K562 (cell line): ENCODE results near the gene TTBK1. TPM values are rescaled to one million over a fixed set of nuclear protein-coding genes. Genes with fewer than 3 reads are reported as not detected.

Source experiments
- CBX2 ChIP-seq: fragments of 200-600 bp; sonication (generic); IDR thresholded peaks from one replicate; pipeline ENCODE4 v1.6.1; 2012; ENCODE audit warnings: mild to moderate bottlenecking, low read length, inconsistent platforms; ENCODE audit not compliant: insufficient read depth, poor library complexity, severe bottlenecking
- E2F3 ChIP-seq: fragments of 250-450 bp; sonication (Bioruptor Pico); IDR thresholded peaks from 2 replicates; pipeline ENCODE4 v1.4.0; 2020; ENCODE audit warnings: mild to moderate bottlenecking
- ELF1 ChIP-seq: fragments of 200-800 bp; sonication (Bioruptor generic); IDR thresholded peaks from 2 replicates; pipeline ENCODE4 v1.6.1; 2016; ENCODE audit warnings: missing genetic modification characterization, missing compliant biosample characterization
- FOXK2 ChIP-seq, 2 experiments: fragments of 450-650 bp; IDR thresholded peaks in 1 of 2; conservative IDR thresholded peaks in 1 of 2; 2 replicates each; pipeline ENCODE4 v1.6.1; 2016; ENCODE audit warnings: low read depth in 2 of 2, mild to moderate bottlenecking in 1 of 2
- FOXO4 ChIP-seq: fragments of 450-650 bp; formaldehyde crosslinking; IDR thresholded peaks from 2 replicates; pipeline ENCODE4 v1.4.0; 2020; ENCODE audit warnings: mild to moderate bottlenecking, moderate library complexity
- GTF2E2 ChIP-seq: fragments of 200-800 bp; sonication (Bioruptor generic); IDR thresholded peaks from 2 replicates; pipeline ENCODE4 v1.6.1; 2016; ENCODE audit warnings: missing genetic modification characterization, missing compliant biosample characterization
- ID3 ChIP-seq, 2 experiments: fragments of 250-450 bp in 1 of 2; fragments of 450-650 bp in 1 of 2; sonication (Bioruptor Pico) in 1 of 2; IDR thresholded peaks; 2 replicates each; pipeline versions ENCODE4 v1.6.1 to v1.8.0; 2016 to 2021; ENCODE audit warnings: mild to moderate bottlenecking in 2 of 2, moderate library complexity in 2 of 2, missing compliant biosample characterization in 1 of 2, missing genetic modification characterization in 1 of 2
- KDM4B ChIP-seq, 2 experiments: fragments of 450-650 bp in 1 of 2; sonication (generic) in 1 of 2; IDR thresholded peaks; 2 replicates each; pipeline ENCODE4 v1.6.1; 2016 to 2017; ENCODE audit warnings: borderline replicate concordance in 2 of 2, antibody characterized with exemption in 1 of 2, low read depth in 1 of 2, mild to moderate bottlenecking in 1 of 2
- MNT ChIP-seq, 2 experiments: fragments of 450-650 bp; conservative IDR thresholded peaks; 2 replicates each; pipeline ENCODE4 v1.6.1; 2017; ENCODE audit warnings: mild to moderate bottlenecking in 2 of 2, moderate library complexity in 2 of 2
- MYC ChIP-seq, 2 experiments: fragments of 250-450 bp in 1 of 2; sonication (Bioruptor Pico) in 1 of 2; IDR thresholded peaks; 2 replicates each; pipeline versions ENCODE4 v1.5.1 to v1.6.1; 2012 to 2021; ENCODE audit warnings: low read depth in 2 of 2, borderline replicate concordance in 1 of 2, improper control_type of control experiment in 1 of 2, low read length in 1 of 2, mild to moderate bottlenecking in 1 of 2, moderate library complexity in 1 of 2
- SMARCA4 ChIP-seq: fragments of 450-650 bp; IDR thresholded peaks from 2 replicates; pipeline ENCODE4 v1.6.1; 2016
- TCF3 ChIP-seq: sonication (generic); formaldehyde crosslinking; IDR thresholded peaks from 2 replicates; pipeline ENCODE4 v1.4.0; 2020; ENCODE audit warnings: mild to moderate bottlenecking, missing genetic modification reagents
- TRIM24 ChIP-seq, 2 experiments: fragments of 450-650 bp; IDR thresholded peaks; 2 replicates each; pipeline ENCODE4 v1.6.1; 2016
- USF2 ChIP-seq: sonication (generic); formaldehyde crosslinking; IDR thresholded peaks from 2 replicates; pipeline ENCODE4 v1.5.0; 2020; ENCODE audit warnings: missing genetic modification reagents
- XRCC5 ChIP-seq: fragments of 200-400 bp; formaldehyde crosslinking; IDR thresholded peaks from 2 replicates; pipeline ENCODE4 v1.6.1; 2017; ENCODE audit warnings: low read depth, mild to moderate bottlenecking, low read length
- ZBTB11 ChIP-seq, 3 experiments: fragments of 200-800 bp in 1 of 3; fragments of 250-450 bp in 1 of 3; fragments of 450-650 bp in 1 of 3; sonication (Bioruptor Pico) in 1 of 3; sonication (Bioruptor generic) in 1 of 3; formaldehyde crosslinking in 1 of 3; IDR thresholded peaks; 2 replicates each; pipeline versions ENCODE4 v1.6.1 to v1.8.0; 2016 to 2022; ENCODE audit warnings: mild to moderate bottlenecking in 2 of 3, missing genetic modification characterization in 2 of 3, missing compliant biosample characterization in 1 of 3, moderate library complexity in 1 of 3
- polyA plus RNA-seq, 8 experiments: library from polyadenylated mRNA; depleted of rRNA in 4 of 8; stranded (reverse) in 5 of 8; unstranded in 3 of 8; fragments of >200 nt; fragmentation: Nextera tagmentation in 2 of 8; fragmentation: Illumina TruSeq in 1 of 8; extraction: Ambion mirVana in 2 of 8; extraction: Trizol in 1 of 8; gene quantifications; 2 replicates each; pipeline versions ENCODE4 v1.2.1 to v1.2.3, GENCODE V29; 2011 to 2014; ENCODE audit warnings: inconsistent platforms in 1 of 8, missing spikeins in 1 of 8
- total RNA-seq, 7 experiments: library from RNA; depleted of rRNA in 6 of 7; stranded (reverse); fragments of >200 nt in 6 of 7; fragmentation: Illumina TruSeq in 2 of 7; extraction: Trizol in 2 of 7; gene quantifications; 2 replicates each; pipeline versions ENCODE4 v1.2.1 to v1.2.3, GENCODE V29; 2011 to 2021; ENCODE audit warnings: low replicate concordance in 1 of 7

TTBK1 gene
- total and polyA plus RNA-seq, 9 of the 15 experiments (the other 6 are each of a cell fraction or from before 2014, with no cell fraction given): not detected

GRCh38 chr6:43246301-43247113 is 3.2 kb downstream of the TTBK1 start (continued):
- 0 out of 2 replicates have a peak, but pooled peaks have one; percentile 19 for TF ChIP-seq FOXO4
- TF ChIP-seq MYC (IDR thresholded peaks at IDR 0.05; ENCODE audit: low read depth, low read length): 0 out of 2 replicates have a peak, but pooled peaks have one; percentile 58
- no peak for TF ChIP-seq MYC (CRISPR knock-in tag; IDR thresholded peaks at IDR 0.05; ENCODE audit: borderline replicate concordance, low read depth)
- TF ChIP-seq CBX2: no peak
- TF ChIP-seq ELF1: peak; percentile 47; the same call in 1 of the 2 replicates
- 0 out of 4 replicates have a peak, but pooled peaks of 1 of the 2 experiments have one; percentile 14 for TF ChIP-seq TRIM24 (IDR thresholded peaks at IDR 0.05)
- peak in 1 of 2 experiments; percentile 51; a peak in 1 of 4 replicates for TF ChIP-seq FOXK2 (conservative IDR thresholded peaks at IDR 0.05 in 1 of 2, IDR thresholded peaks at IDR 0.05 in 1 of 2; ENCODE audit: low read depth in 2 of 2)
- TF ChIP-seq GTF2E2 (tag): peak; percentile 40; the same call in 1 of the 2 replicates
- 0 out of 2 replicates have a peak, but pooled peaks have one; percentile 2 for TF ChIP-seq USF2
- peak; percentile 50; the same call in 1 of the 2 replicates for TF ChIP-seq XRCC5
- no peak for TF ChIP-seq TCF3 (CRISPR knock-in tag)
- TF ChIP-seq E2F3: 0 out of 2 replicates have a peak, but pooled peaks have one; percentile 17
- TF ChIP-seq KDM4B (IDR thresholded peaks at IDR 0.05; ENCODE audit: borderline replicate concordance in 2 of 2, low read depth in 1 of 2): 0 out of 4 replicates have a peak, but pooled peaks of 1 of the 2 experiments have one; percentile 55
- no peak for TF ChIP-seq ID3 (CRISPR knock-in tag; IDR thresholded peaks at IDR 0.05)
- peak; percentile 53; the same call in 1 of the 2 replicates for TF ChIP-seq ID3 (tag; IDR thresholded peaks at IDR 0.05)
- no peak; a peak in 1 of 6 replicates for TF ChIP-seq ZBTB11 (CRISPR knock-in tag; IDR thresholded peaks at IDR 0.05)
- TF ChIP-seq MNT (conservative IDR thresholded peaks at IDR 0.05): peak; percentile 73 to 77; a peak in 3 of 4 replicates
- TF ChIP-seq SMARCA4: no peak
